ENCODE results near the gene SEPSECS. TPM values are rescaled to one million over a fixed set of nuclear protein-coding genes. Genes with fewer than 3 reads are reported as not detected.

SEPSECS gene
- total RNA-seq, 1 experiment from 2014 or later: 4.2 TPM

DNA sequence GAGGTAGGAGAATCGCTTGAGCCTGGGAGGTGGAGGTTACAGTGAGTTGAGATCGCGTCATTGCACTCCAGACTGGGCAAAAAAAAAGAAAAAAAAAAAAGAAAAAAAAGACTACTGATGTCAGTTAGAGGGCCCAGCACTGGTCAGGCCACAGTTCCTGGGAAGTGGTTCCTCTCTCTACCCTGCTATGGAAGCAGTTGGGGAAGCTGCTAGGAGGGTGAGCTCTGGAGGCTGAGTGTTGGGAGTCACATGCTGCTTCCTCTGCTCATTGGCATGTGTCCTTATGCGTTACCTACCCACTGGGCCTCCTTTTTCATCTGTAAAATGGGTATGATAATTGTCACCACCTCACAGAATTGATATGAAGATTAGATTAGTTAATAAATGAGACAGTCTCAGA is 50.7 kb downstream of the SEPSECS start:
- no peak overlapping the region for H2BK12ac ChIP-seq (ENCODE audit: insufficient read length, low read depth, low read length)
- H2AFZ ChIP-seq (ENCODE audit: low read length): no peak overlapping the region
- H3K36me3 Mint-ChIP-seq (ENCODE audit: insufficient read depth in 1 of 3, low read depth in 3 of 3): no peaks in the 10 kb centered on the region
- no peaks in the 10 kb centered on the region for H3K23me2 ChIP-seq (ENCODE audit: insufficient read length, low read depth, low read length, poor library complexity, severe bottlenecking)
- H3K79me2 ChIP-seq (ENCODE audit: insufficient read depth, low read length): no peaks in the 10 kb centered on the region
- no peak overlapping the region for H3K4me3 Mint-ChIP-seq
- no peak overlapping the region for H4K8ac ChIP-seq (replicated peaks; ENCODE audit: insufficient read length, low read depth, low read length)
- H2BK5ac ChIP-seq (ENCODE audit: insufficient read length, low read length): no peak overlapping the region
- H3K9ac ChIP-seq (ENCODE audit: extremely low read depth, insufficient read length, low read length): no peak overlapping the region
- no peak overlapping the region for H4K91ac ChIP-seq (ENCODE audit: insufficient read length, low read depth, low read length)
- H2BK20ac ChIP-seq (ENCODE audit: low read depth, low read length, poor library complexity, severe bottlenecking): no peak overlapping the region
- no peak overlapping the region for H3K56ac ChIP-seq (ENCODE audit: insufficient read length, low read depth, low read length)
- peaks cover 5% of the 10 kb centered on the region for H3K27me3 Mint-ChIP-seq (ENCODE audit: low read depth)
- no peaks in the 10 kb centered on the region for H3K27me3 ChIP-seq (ENCODE audit: insufficient read depth, low read length)
- H2BK120ac ChIP-seq (ENCODE audit: low read depth, low read length, poor library complexity, severe bottlenecking): no peak overlapping the region
- H3K23ac ChIP-seq (ENCODE audit: insufficient read length, low read depth, low read length): no peak overlapping the region
- H3K27ac ChIP-seq (ENCODE audit: insufficient read length, low read depth, low read length): no peak overlapping the region
- H3K4me1 Mint-ChIP-seq: peaks cover 10 to 15% of the 10 kb centered on the region in 2 experiments
- no peak overlapping the region for H4K5ac ChIP-seq (ENCODE audit: insufficient read length, low read depth, low read length)
- no peaks in the 10 kb centered on the region for H3K4me1 ChIP-seq (ENCODE audit: insufficient read depth, low read length)
- no CpG with 5 or more reads among the region's 4 CpGs for WGBS (ENCODE audit: extremely low coverage, insufficient read length, low lambda C conversion rate)
- H2AK5ac ChIP-seq (ENCODE audit: insufficient read length, low read length): no peak overlapping the region
- no peaks in the 10 kb centered on the region for H3K9me3 ChIP-seq (ENCODE audit: control insufficient read depth, low read depth, low read length)
- no peak overlapping the region for H3K4ac ChIP-seq (ENCODE audit: low read depth, low read length)
- H3K4me2 ChIP-seq (ENCODE audit: insufficient read depth, insufficient read length, low read length): no peak overlapping the region
- H2BK15ac ChIP-seq (ENCODE audit: low read depth, low read length): no peak overlapping the region
- no peaks in the 10 kb centered on the region for H3K9me3 Mint-ChIP-seq
- DNase-seq: no peak
- no peaks in the 10 kb centered on the region for H4K20me1 ChIP-seq (ENCODE audit: control insufficient read depth, insufficient read depth, insufficient read length)
- H3K27ac Mint-ChIP-seq: no peak overlapping the region
- no peaks in the 10 kb centered on the region for H3K79me1 ChIP-seq (ENCODE audit: insufficient read depth, low read depth, low read length, poor library complexity, severe bottlenecking)
- H3K18ac ChIP-seq (ENCODE audit: insufficient read length, low read depth, low read length): no peak overlapping the region
- TF ChIP-seq, protein P1, sequence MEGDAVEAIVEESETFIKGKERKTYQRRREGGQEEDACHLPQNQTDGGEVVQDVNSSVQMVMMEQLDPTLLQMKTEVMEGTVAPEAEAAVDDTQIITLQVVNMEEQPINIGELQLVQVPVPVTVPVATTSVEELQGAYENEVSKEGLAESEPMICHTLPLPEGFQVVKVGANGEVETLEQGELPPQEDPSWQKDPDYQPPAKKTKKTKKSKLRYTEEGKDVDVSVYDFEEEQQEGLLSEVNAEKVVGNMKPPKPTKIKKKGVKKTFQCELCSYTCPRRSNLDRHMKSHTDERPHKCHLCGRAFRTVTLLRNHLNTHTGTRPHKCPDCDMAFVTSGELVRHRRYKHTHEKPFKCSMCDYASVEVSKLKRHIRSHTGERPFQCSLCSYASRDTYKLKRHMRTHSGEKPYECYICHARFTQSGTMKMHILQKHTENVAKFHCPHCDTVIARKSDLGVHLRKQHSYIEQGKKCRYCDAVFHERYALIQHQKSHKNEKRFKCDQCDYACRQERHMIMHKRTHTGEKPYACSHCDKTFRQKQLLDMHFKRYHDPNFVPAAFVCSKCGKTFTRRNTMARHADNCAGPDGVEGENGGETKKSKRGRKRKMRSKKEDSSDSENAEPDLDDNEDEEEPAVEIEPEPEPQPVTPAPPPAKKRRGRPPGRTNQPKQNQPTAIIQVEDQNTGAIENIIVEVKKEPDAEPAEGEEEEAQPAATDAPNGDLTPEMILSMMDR (conservative IDR thresholded peaks at IDR 0.05): no peak
- H3T11ph ChIP-seq (ENCODE audit: low read length): no peak overlapping the region
- no peak overlapping the region for H3K14ac ChIP-seq (ENCODE audit: insufficient read depth, low read length)
